GM18502 (cell line): Measurements from ENCODE around the gene KCTD11.

Source experiments
- ATAC-seq: cut with Tn5 transposase; IDR thresholded peaks from one replicate; pipeline ENCODE4 v1.9.1; 2021; ENCODE audit warnings: mild to moderate bottlenecking; ENCODE audit not compliant: unreplicated experiment, poor library complexity

The KCTD11 gene

GRCh38 chr17:7396147-7396546 lies 44.2 kb downstream of the KCTD11 start:
- no peak for ATAC-seq

- no peak for ATAC-seq
Observed at GRCh38 chr17:7398612-7399011, 46.6 kb downstream of the KCTD11 start.

GRCh38 chr17:7403043-7403726 lies 51.2 kb downstream of the KCTD11 start:
- ATAC-seq: no peak

- ATAC-seq: peak; percentile 36
Observed at GRCh38 chr17:7403727-7403976, 51.7 kb downstream of the KCTD11 start.

- ATAC-seq: peak; percentile 87
Observed at GRCh38 chr17:7403977-7404736, 52.2 kb downstream of the KCTD11 start, which contains the start of gene TMEM256. TSS of gene TMEM256 (minus strand) at chr17:7404097. CDS start at chr17:7404084, 13 bp downstream.
